ENCODE results near the gene COX18.

COX18 gene

GRCh38 chr4:73051625-73052024 lies 17.9 kb downstream of the COX18 start:
- no peak for DNase-seq

GRCh38 chr4:73045879-73046278 lies 23.6 kb downstream of the COX18 start:
- DNase-seq: no peak

GRCh38 chr4:73037057-73037456 lies 32.5 kb downstream of the COX18 start:
- no peak for DNase-seq

GRCh38 chr4:73036123-73036522 lies 33.4 kb downstream of the COX18 start:
- no peak for DNase-seq

GRCh38 chr4:73034896-73035295 lies 34.6 kb downstream of the COX18 start:
- no peak for DNase-seq

GRCh38 chr4:73028621-73029020 lies 40.9 kb downstream of the COX18 start:
- no peak for DNase-seq

- no peak for DNase-seq
These were observed 47.9 kb downstream of the COX18 start for GRCh38 chr4:73021634-73022033.

GRCh38 chr4:73019462-73020047 lies 50.0 kb downstream of the COX18 start:
- no peak for DNase-seq

GRCh38 chr4:73018595-73018994 lies 50.9 kb downstream of the COX18 start:
- DNase-seq: no peak

- no peak for DNase-seq
These were observed 56.2 kb downstream of the COX18 start for GRCh38 chr4:73013310-73013709.

GRCh38 chr4:73012673-73013072 lies 56.8 kb downstream of the COX18 start:
- DNase-seq: no peak

GRCh38 chr4:73011629-73011985 lies 57.9 kb downstream of the COX18 start:
- DNase-seq: no peak

GRCh38 chr4:73010789-73011628 lies 58.5 kb downstream of the COX18 start:
- no peak for DNase-seq

- no peak for DNase-seq
These were observed 61.9 kb downstream of the COX18 start for GRCh38 chr4:73007526-73008100.

GRCh38 chr4:73006286-73006990 lies 63.1 kb downstream of the COX18 start:
- DNase-seq: no peak

- no peak for DNase-seq
These were observed 64.0 kb downstream of the COX18 start for GRCh38 chr4:73005514-73005913.
